ENCODE results near the gene BEGAIN.

- TF ChIP-seq POLR2AphosphoS5 (IDR thresholded peaks at IDR 0.05): no peak
- TF ChIP-seq, protein P1, sequence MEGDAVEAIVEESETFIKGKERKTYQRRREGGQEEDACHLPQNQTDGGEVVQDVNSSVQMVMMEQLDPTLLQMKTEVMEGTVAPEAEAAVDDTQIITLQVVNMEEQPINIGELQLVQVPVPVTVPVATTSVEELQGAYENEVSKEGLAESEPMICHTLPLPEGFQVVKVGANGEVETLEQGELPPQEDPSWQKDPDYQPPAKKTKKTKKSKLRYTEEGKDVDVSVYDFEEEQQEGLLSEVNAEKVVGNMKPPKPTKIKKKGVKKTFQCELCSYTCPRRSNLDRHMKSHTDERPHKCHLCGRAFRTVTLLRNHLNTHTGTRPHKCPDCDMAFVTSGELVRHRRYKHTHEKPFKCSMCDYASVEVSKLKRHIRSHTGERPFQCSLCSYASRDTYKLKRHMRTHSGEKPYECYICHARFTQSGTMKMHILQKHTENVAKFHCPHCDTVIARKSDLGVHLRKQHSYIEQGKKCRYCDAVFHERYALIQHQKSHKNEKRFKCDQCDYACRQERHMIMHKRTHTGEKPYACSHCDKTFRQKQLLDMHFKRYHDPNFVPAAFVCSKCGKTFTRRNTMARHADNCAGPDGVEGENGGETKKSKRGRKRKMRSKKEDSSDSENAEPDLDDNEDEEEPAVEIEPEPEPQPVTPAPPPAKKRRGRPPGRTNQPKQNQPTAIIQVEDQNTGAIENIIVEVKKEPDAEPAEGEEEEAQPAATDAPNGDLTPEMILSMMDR (IDR thresholded peaks at IDR 0.05): no peak
- TF ChIP-seq POLR2A (IDR thresholded peaks at IDR 0.05): no peak
- TF ChIP-seq EP300 (IDR thresholded peaks at IDR 0.05): no peak
Observed at GRCh38 chr14:100577321-100577985, 9.8 kb downstream of the BEGAIN start.
